GDM1 (cell line): ENCODE data around the gene ATAD3C.
A peak's percentile ranks its signal among the peaks of the same experiment; 100 is the strongest.
"Not testable (repeated sequence)": the region's sequence is repeated elsewhere in the genome, so short reads cannot be mapped to it uniquely, and the experiment has no call there.

Experiments used
- DNase-seq: peaks from one replicate; lab custom pipeline; 2025; lab: John Stamatoyannopoulos, UW

The ATAD3C gene

DNA sequence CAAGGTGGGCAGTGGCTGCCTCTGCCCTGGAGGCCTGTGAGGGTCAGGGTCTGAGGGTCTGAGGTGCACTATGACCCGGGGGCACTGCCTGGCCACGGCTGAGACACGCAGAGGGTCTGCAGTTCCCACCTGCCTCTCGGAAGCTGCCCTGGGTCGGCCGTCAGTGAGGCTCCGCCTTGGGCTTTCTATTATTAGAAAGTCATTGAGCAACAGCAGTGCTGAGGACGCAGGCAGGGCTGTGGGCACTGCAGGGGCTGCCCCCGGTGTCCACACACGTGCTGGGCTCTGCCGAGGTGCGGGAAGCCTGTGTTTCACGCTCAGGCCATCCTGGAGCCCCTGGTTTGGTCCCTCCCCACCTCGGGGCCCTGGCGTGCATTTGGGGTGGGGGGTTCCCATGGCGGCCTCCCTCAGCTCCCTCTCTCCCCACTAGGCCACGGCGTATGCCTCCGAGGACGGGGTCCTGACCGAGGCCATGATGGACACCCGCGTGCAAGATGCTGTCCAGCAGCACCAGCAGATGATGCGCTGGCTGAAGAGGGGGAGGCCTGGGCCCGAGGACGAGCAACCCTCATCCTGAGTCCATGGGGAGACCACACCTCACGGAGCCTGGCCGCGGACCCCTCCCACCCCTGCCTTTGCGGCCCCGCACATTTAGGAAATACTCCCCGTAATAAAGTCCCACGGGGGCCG, 59.4 kb downstream of the ATAD3C start:
- DNase-seq: not testable (repeated sequence)

DNA sequence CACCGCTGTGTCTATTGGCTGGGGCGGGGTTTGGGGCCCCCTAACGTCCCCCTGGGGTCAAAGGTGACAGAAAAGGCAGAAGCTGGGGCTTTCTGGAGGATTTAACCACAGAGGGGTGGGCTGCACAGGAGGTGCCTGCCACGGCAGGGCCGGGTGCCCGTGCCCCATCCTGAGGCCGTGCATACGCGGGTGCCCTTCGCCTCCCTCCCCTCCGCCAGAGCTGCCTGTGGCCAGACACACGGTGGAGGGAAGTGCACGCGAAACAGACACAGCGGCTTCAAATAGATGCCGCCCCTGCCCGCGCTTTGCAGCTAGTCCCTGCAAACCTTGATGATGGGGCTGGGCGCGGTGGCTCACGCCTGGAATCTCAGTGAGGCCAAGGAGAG, 60.0 kb downstream of the ATAD3C start:
- DNase-seq: not testable (repeated sequence)

DNA sequence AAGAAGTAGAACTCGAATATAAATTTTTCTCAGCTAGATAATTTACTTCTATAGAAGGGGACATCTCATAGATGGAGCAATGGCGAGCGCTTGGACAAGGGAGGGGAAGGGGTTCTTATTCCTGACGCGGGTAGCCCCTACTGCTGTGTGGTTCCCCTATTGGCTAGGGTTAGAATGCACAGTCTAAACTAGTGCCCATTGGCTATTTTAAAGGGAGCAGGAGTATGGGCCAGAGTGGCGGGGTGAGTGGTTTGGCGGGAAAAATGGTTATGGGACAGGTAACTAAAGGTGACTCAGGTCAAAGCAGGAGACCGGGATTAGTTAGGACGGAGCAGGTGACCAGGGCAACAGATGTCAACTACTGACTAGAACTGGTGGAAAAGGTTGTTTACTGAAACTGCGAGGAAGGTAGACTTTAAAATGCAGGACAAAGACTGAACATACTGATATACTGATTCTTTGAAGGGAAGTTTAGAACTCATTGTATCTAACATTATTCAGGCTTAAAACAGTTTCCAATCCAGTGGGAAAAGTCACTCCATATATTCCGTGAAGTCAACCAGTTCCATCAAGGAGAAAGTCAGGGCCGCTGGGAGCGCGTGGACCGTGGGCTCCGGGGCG, 61.5 kb downstream of the ATAD3C start:
- no peak for DNase-seq

DNA sequence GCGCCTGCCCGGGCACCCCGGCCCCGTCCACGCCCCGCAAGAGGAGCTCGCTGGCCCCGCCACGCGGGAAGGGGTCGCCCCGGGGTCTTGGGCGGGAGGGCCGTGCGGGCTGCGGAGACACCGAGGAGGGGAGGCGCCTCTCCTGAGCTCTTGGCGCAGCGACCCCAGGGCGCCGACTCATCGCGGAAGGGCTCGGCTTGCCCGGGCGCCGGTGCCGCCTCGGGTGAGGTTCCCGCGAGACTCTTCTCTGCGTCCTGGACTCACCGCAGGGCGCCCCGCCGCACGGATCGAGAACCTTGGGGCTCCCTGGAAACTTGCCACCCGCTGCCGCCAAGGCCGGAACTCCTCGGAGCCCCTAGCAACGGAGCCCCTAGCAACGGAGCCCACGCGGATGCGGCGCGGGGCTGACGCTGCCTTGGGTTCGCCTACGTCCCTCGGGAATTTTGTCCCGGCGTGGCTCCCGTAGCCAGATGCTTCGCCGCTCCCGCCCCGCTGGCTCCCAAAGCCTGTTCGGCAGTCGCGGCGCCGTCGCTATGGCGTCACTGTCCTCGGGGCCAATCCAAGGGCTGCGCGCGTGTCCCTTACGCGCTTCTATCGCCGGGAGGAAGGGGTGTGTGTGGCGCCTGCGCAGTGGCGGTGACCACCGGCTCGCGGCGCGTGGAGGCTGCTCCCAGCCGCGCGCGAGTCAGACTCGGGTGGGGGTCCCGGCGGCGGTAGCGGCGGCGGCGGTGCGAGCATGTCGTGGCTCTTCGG, 62.2 kb downstream of the ATAD3C start, which contains the start of gene ATAD3A:
TSS of gene ATAD3A (plus strand) at position 630 of the 753 bp plus-strand sequence. CDS start at position 737, 107 bp downstream.
- peak; percentile 98 for DNase-seq

DNA sequence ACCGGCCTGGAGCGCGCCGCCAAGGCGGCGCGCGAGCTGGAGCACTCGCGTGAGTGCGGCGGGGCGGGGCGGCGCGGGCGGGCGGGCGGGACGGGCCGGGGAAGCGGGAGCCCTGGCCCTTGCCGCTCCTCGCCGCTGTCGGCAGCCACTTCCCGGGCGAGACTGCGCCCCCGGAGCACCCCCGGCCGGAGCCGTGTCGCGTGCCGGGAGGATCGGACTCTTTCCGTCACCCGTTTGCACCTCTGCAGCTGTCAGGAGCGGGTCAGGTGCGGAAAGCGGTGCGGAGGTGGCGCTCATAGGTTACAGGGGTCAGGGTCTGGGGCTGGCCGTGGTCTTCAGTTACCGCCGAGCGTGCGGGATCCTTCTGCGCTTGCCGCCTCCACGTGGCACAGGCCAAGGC, 62.9 kb downstream of the ATAD3C start:
- not testable (repeated sequence) for DNase-seq

DNA sequence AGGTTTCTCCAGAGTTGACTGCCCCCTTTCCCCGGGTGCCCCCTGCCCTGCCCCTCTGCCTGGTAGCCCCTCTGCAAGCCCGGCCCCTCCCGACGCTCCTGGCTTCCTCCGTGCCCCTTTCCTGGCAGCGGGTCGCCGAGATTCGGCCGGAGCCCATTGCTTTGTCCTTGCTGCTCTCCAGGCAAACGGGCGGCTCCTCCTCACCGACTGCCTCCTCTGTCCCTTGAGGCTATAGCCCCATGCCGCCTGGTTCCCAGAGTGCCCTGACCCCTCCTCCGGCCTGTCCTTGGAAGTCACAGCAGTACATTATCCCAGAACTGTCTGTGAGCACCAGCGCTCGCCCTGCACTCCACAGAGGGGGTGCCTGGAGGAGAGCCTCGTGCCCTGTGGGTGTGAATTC, 64.2 kb downstream of the ATAD3C start:
- not testable (repeated sequence) for DNase-seq

DNA sequence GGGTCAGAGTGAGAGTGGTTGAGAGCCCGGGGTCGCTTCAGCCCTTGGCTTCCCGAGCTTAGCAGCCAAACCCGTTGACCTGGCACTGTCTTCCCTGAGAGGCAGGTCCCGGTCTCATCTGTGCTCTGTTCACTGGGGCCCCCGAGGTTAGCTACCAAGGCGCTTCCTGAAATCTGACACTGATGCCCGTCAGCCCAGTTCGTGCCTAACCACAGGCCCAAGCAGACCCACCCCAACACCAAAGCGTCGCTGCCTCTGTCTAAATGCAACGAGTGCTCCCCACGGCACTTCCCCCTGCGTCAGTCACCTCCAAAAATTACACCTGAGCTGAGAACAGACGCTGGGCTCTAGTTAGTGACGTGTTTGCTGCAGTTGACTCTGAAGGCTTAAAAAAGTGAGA, 64.9 kb downstream of the ATAD3C start:
- peak; percentile 46 for DNase-seq

DNA sequence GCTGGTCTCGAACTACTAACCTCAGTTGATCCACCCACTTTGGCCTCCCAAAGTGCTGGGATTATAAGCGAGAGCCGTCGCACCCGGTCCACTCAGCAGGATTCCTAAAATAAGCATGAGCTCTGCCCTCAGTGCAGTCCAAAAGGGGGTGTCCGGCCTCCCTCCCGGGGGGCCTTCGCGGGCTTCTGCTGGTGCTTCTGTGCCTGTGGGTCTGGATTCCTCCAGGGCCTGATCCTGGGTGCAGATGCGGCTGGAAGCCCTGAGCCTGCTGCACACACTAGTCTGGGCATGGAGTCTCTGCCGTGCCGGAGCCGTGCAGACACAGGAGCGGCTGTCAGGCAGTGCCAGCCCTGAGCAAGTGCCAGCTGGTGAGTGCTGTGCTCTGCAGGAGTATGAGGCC, 67.4 kb downstream of the ATAD3C start:
- not testable (repeated sequence) for DNase-seq

DNA sequence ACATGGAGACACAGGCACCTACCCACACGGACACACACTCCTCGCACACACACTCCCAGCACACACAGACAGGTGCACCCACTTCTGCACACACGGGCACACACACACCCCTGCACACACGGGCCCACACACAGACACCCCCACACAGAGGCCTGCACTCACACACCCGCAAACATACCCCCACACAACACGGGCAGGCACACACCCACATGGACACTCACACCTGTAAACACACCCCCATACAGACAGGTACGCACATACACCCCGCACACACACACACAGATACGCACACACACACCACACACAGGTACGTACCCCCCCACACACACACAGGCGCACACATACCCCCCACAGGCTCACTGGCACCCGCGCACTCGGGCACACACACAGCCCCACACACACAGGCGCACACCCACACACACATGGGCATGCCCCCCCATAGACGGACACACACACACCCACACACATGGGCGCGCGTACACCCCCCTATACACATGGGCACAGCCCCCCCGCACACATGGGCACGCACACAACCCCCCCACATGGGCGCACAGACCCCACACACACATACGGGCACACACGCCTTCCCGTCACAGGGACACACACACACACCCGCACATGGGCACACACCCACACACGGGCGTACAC, 68.6 kb downstream of the ATAD3C start:
- DNase-seq: no peak

DNA sequence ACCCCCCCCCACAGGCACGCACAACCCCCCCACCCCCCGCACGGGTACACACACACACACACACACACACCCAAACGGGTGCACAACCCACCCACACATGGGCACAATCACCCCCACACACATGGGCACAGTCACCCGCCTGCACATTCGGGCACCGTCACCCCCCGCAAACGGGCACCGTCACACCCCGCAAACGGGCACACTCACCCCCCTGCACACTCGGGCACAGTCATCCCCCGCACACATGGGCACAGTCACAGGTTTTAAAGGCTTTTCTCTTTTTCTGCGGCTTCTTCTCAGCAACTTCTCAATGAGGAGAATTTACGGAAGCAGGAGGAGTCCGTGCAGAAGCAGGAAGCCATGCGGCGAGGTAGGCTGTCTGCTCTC, 69.1 kb downstream of the ATAD3C start:
- not testable (repeated sequence) for DNase-seq
